Activated T-cell treated with anti-CD3 and anti-CD28 coated beads for 48 hours (primary cell): Measurements from ENCODE around the gene ATP2C1.
A peak's percentile ranks its signal among the peaks of the same experiment; 100 is the strongest.
"Not testable (repeated sequence)": the region's sequence is repeated elsewhere in the genome, so short reads cannot be mapped to it uniquely, and the experiment has no call there.

Experiments
- DNase-seq: peaks from one replicate; pipeline ENCODE4 v3.0.0-alpha.2; 2020; ENCODE audit warnings: low read depth

The ATP2C1 gene, protein sequence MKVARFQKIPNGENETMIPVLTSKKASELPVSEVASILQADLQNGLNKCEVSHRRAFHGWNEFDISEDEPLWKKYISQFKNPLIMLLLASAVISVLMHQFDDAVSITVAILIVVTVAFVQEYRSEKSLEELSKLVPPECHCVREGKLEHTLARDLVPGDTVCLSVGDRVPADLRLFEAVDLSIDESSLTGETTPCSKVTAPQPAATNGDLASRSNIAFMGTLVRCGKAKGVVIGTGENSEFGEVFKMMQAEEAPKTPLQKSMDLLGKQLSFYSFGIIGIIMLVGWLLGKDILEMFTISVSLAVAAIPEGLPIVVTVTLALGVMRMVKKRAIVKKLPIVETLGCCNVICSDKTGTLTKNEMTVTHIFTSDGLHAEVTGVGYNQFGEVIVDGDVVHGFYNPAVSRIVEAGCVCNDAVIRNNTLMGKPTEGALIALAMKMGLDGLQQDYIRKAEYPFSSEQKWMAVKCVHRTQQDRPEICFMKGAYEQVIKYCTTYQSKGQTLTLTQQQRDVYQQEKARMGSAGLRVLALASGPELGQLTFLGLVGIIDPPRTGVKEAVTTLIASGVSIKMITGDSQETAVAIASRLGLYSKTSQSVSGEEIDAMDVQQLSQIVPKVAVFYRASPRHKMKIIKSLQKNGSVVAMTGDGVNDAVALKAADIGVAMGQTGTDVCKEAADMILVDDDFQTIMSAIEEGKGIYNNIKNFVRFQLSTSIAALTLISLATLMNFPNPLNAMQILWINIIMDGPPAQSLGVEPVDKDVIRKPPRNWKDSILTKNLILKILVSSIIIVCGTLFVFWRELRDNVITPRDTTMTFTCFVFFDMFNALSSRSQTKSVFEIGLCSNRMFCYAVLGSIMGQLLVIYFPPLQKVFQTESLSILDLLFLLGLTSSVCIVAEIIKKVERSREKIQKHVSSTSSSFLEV

DNA sequence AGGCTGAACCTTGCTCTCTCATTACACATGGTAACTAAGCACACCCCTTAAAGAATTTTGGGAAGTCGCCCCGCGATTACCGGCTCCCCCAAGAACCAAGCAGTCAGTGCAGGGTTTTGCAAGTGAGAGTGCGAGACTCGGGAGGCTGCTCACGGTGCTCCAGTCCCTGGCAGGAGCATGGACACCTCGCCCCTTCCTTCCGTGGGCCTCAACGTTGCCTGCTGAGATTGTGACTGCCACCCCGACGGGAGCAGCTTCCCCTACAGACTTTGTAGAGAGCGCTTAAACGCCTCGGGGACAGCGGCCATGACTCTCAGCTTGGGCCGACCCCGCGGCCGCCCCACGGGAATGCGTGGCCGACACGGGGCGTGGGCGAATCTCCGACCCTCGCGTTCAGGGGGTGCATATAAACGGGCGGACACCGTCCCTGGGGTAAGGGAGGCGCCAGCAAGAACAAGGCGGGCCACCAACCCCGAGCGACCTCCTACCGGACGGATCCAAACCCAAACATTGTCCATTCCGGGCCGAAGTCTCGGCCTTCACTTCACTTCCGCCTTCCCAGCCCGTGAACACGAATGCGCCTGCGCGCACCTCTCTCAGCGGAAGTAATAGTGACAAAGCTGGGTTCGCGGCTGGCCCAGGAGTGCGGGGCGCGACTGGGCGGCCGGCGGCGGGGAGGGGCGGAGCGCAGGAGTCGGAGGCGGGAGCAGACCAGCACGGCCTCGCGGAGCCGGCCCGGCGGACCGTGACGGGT lies at the start of gene ATP2C1:
Gene ATP2C1 (plus strand): TSS at position 709 of the 754 bp plus-strand sequence. CDS start 686 bp downstream, outside the sequence.
- peak; percentile 88 for DNase-seq

DNA sequence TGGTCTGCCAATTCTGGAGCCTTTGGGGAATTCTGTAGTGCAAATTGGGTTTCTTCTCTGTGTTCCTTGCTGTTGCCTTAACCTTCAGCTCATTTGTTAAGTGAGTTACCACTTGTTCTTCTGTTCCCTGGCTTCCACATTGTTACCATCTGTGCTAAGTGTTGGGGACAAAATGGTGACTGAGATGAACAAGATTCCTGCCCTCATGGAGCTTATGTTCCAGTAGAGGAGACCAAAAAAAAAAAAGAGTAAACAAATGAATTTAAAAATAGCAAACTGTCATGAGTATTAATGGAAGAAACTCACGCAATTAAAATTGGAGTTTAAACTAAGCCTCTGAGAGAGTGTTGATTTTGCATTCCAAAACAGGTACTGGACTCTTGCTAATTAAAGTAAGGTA lies 49.4 kb upstream of the ATP2C1 start:
- no peak for DNase-seq

DNA sequence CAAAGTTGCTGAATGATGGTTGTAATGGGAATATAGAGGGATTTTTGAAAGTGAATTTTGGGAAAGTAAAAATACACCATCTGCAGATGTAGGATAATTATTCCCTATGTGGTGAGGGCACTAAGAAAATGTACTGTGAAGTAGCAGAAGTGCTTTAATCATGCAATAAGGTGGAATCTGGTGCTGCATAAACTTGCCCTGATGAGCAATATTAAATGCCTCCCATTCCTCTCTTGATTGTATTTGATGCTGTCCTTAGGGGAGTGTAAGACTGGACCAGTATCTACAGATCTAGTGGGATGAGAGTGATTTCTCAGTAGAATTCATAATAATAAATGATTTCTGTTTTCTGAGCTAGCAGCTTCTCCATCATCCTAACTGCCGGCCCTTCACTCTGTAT lies 47.7 kb upstream of the ATP2C1 start:
- DNase-seq = no peak

DNA sequence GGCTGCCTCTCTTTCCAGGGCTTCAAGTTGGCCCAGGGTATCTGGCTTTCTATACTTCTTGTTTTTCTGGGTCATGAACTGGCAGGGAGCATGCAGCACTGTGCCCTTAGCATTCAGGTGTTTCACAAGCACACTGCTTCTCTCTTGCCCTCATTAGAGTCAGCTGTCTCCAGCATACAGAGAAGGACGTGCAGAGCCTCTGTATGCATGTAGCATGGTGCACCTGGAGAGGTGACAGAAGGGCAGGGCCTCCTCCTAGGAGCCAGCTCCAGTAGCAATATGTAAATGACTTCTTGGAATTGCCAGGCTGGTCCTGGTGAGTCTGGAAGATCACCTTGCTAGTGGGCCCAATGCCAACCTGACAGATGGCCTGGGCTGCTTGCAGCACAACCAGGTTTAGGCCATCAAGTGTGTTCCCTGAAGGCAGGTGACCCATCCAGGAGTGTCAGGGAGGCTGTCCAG lies 44.8 kb upstream of the ATP2C1 start:
- no peak for DNase-seq

DNA sequence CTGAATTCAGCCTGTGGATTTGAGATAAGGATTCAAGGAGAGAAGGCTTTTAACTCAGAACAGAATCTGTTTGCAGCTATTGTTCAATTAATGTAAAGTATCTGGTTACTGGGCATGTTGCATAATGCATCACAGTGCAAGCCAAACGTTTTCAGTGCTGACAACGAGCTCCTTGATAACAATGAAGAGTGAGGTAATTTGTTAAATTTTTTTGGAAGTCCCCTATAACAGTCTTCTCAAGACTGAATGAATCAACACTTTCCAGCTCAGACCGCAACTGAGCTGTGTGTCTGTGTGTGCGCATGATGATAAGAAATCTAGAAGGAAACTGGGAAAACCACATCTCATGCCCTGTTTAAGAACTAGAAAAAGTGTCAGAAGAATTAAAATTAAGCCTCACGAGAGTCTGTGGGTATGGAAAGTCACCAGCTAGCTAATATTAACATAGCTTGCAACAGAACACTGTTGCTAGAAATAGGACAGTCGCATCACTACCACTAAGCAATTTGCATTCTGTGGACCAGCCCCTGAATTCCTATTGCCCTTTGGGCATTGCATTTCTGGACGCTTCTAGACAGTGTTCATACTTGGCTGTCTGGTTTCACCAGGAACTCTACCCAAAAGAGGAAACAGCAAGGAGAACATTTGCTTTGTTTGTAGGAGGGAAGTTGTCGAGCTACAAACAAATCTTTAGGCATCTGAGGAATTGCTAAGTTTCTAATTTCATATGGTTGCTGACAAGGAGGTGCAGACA lies 43.7 kb upstream of the ATP2C1 start:
- peak; percentile 36 for DNase-seq

DNA sequence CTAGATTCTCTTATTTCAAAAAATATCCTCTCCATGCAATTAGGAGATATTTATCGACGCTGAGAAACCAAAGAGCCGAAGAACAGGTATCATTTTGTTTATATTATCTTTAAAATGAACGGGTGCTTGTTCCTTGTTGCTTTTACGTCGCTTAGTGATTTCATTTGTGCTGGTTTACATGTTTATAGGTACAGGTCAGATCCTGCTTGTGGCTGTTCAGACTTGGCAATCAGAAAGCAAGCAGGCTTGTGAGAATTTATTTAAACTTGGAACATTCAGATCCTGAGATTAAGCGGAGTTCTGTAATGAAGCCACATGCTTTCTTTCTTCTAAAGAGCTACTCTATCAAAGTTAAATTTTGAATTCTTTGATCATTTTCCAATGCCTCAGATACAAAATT lies 43.0 kb upstream of the ATP2C1 start:
- no peak for DNase-seq

DNA sequence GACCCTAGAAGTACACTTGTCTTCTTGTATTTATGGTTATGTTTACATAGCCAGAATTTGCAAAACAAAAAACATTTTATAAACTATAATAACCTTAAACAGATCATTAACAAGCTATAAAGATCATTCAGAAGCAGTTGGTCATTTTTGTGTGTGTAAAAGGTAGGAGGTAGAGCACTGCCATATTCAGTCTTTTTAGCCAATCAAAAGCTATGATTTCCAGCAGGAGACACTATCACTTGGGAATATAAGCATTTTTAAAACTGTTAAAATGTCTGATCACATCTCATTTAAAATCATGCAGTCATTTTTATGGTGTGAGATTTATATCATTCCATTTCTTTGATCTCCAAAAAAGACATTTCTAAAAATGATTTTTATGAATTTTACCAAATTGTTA lies 42.6 kb upstream of the ATP2C1 start:
- no peak for DNase-seq

DNA sequence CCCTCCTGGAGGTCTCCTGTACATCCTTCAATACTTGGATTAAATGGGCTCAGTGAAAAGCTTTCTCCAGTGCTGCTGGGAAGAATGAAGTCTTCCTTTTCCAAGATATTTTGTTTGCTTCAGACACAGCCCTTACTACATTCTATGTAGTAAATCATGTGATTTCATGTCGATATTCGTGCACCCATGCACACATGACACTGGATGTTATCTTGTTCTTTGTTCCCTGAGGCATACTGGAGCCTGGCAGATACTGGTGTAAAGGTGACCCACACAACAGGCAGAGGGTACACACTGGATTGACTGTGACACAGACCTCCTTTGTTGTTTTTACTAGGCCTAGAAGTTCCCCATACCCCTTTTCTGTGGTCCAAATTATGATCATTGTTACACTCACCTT lies 40.3 kb upstream of the ATP2C1 start:
- DNase-seq = no peak

DNA sequence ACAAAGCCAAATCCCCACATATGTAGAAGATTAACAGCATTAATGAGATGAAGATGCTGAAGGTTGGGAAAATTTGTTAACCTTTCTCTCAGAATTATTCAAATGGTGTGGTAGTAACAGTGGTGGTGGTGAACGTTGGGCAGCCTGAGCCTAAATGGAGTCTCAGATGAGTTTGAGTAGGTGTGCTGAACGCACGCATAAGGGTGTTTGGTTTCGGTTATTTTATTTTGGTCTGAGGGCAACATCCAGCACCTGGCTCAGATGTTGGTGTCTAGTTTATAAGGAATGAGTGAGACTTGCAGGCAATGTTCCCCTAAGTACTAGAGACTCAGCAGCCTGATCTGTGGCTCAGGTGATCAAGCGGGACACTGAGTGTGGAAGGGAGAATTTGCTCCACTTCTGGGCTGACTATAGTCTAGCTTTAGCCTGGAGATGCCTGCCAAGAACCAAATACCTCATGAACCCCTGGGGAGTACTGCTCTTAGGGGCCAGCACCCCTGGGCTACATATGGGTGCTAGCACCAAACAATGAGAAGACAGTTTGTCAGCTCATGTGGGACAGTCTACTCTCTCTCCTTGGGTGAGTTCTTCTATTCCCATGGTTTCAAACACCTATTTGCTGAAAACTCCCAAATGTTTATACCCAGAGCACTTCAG lies 39.5 kb upstream of the ATP2C1 start:
- no peak for DNase-seq

DNA sequence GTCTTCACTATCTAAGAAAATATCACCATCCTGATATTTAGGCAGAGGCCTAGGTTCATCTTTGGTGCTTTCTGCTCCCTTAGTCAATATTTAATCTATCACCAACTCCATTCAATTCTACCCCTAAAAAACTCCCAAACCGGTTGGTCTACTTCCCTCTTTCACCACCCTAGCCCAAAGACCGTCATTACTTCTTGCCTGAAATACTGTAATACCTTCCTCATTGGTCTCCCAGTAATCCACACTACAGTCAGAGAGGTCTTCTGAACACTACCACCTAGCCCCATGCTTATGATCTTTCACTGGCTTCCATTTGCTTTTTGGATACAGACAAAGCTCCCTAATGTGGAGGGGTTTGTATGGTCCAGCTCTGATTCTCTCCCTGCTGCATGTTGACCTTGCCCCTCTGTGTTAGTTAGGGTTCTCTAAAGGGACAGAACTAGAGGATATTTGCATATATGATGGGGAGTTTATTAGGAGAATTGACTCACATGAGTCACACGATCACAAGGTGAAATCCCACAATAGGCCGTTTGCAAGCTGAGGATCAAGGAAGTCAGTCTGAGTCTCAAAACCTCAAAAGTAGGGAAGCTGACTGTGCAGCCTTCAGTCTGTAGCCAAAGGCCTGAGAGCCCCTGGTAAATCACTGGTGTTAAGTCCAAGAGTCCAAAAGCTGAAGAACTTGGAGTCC lies 36.4 kb upstream of the ATP2C1 start:
- DNase-seq = no peak

DNA sequence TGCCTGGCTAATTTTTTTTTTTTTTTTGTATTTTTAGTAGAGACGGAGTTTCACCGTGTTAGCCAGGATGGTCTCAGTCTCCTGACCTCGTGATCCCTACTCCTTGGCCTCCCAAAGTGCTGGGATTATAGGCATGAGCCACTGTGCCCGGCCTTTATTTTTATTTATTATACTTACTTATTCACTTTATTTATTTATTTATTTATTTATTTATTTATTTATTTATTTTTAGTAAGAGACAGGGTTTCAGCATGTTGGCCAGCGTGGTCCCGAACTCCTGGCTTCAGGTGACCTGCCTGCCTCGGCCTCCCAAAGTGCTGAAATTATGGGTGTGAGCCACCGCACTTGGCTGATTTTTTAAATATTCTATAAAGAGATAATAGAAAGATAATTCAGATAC lies 31.8 kb upstream of the ATP2C1 start:
- DNase-seq = not testable (repeated sequence)

DNA sequence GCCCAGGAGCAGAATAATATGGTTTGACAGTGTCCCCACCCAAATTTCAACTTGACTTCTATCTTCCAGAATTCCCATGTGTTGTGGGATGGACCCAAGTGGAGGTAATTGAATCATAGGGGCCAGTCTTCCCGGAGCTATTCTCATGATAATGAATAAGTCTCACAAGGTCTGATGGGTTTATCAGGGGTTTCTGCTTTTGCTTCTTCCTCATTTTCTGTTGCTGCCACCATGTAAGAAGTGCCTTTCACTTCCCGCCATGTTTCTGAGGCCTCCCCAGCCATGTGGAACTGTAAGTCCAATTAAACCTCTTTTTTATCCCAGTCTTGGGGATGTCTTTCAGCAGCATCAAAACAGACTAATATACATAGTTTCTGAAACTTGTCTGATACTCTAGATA lies 28.4 kb upstream of the ATP2C1 start:
- DNase-seq = no peak

DNA sequence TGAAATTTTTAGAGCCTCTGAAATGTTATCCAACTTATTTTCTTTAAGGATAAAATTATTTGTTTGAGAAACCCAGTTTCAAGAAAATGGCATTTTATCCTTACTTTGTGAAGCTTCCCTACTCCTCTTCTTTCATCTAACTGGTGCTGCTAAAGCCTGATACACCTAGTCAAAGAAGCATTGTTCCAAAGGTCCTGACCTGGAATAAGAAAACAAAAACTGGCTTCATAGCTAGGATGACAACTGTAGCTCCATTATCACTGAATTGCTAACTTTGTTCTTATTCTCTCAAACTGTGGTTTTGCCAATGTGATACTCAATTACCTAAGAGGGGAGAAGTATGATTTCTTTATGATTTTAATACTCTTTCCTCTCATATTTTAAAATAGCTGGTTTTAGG lies 27.6 kb upstream of the ATP2C1 start:
- no peak for DNase-seq

DNA sequence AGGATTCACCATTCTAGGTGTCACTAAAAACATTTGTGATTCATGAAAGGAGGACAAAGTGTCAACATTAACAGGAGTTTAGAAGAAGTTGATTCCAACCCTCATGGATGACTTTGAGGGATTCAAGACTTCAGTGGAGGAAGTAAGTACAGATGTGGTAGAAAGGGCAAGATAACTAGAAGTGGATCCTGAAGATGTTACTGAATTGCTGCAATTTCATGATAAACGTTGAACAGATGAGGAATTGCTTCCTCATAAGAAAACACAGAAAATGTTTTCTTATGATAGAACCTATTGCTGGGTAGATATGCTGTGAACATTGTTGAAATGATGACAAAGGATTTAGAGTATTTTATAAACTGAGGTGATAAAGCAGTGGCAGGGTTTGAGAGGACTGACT lies 23.5 kb upstream of the ATP2C1 start:
- no peak for DNase-seq

DNA sequence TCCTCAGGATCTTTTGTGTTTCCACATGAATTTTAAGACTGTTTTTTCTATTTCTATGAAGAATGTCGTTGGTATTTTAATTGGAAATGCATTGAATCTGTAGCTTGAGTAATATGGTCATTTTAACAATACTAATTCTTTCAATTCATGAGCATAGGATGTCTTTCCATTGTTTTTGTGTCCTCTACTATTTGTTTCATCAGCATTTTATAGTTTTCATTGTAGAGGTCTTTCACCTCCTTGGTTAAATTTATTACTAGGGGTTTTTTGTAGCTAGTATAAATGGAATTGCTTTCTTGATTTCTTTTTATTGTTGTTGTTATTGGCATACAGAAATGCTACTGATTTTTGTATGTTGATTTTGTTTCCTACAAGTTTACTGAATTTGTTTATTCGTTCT lies 17.3 kb upstream of the ATP2C1 start:
- DNase-seq = no peak

DNA sequence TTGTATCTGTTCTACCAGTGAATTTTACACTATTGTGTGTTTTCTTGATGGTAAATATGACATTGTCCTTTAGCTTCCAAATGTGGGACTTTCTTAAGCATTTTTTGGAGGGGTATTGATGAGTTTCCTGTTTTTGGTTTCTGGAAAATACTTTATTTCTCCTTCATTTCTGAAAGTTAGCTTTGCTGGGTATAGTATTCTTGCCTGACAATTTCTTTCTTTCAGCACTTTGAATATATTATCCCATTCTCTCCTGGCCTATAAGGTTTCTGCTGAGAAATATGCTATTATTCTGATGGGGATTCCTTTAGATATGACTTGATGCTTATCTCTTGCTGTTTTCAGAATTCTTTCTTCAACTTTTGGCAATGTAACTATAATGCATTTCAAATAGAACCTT lies 15.4 kb upstream of the ATP2C1 start:
- DNase-seq = no peak

DNA sequence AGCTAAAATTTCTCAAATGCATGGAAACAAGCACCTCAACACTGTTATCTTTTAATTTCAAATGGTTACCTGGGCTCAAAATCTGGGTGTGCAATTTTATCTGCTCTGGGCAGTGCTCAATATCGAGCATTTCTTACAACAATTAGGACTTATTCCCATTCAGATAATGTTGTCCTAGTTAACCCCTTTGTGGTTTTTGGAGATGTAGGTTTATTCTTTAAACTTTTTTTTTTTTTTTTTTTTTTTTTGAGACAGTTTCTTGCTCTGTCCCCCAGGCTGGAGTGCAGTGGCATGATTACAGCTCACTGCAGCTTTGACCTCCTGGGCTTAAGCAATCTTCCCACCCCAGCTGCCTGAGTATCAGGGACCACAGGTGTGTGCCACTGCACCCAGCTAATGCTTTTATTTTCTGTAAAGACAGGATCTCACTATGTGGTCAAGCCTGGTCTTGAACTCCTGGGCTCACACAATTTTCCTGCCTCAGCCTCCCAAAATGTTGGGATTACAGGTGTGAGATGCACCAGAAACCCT lies 4.4 kb upstream of the ATP2C1 start:
- DNase-seq = no peak

DNA sequence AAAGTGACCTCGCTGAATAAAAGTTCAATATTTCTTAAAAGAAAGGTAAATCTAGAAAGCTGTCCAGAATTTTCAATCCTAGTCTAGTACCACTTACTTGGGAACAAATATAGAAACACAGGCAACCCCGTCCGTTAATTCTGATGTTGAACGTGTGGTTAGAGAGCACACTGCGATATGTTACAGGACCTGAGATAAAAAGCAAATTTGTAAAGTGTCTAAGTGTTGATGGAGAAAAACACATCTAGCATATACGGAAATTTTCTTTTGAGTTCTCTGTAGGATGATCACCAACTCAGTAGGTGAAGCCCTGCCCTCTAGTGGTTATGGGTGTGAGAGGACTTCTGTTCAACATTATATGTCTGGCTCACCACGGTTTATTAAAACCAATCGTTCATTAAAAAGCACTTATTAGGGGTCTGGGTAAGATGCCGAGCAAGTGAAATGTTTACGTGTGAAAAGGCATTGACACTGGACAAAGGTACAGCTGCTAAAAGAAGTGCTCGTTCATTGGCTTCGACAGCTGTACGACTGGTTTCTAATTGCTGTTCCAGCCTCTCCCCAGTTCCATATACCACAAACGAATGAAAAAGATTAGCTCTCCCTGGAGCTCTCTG lies 1.0 kb upstream of the ATP2C1 start:
- DNase-seq = peak; percentile 38

DNA sequence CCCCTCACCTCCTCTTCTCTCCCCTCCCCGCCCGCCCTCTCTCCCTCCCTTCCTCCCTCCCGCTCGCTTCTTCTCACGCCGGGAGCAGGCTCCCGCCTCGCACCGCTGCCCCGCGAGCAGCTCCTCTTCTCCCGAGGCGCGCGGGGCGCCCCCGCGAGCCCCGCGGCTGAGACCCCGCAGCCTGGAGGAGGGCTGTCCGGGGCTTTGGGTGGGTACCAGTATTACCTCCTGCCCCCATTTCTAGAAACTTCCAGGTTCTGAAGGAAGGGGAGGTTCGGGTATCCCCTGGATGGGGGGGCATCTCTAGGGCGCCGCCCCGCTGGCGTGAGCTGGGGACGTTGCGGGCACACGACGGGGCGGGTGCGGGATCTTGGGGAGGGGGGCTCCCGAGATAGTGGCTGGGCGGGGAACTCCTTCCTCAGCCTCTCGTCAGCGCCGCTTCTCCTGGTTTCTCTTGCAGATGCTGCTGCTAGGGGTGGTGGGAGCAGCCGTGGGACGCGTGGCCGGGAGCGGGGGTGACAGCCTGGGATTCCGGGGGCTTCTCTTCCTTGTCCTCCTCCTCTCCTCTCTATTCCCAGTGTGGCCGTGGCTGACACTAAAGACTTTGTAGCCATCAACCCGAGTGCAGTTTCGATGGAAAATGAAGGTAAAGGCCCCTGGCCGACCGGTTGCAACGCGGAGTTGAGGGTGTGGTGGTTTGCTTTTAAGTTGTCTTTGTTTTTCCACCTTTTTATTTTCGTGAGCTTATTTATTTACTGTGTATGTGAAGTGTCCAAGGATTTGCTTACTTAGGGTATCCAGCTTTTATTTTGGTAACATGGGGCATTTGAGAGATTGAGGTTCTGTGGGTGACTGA lies 474 bp downstream of the ATP2C1 start:
- DNase-seq = peak; percentile 20
